Esophagus muscularis mucosa (tissue), 4 donors: ENCODE results near the gene NR2E1. TPM values are rescaled to one million over a fixed set of nuclear protein-coding genes. Genes with fewer than 3 reads are reported as not detected.

Experiments
- DNase-seq: peaks from one replicate; pipeline ENCODE4 v3.0.0-alpha.2; 2017; ENCODE audit errors: extremely low spot score
- H3K27ac ChIP-seq, 4 donors: fragments of 200-600 bp; sonication (generic); replicated peaks in 1 of 4; 1 replicate in 3 of 4; 2 replicates in 1 of 4; pipeline ENCODE4 v1.5.1; 2016 to 2019; ENCODE audit warnings: mild to moderate bottlenecking in 1 of 4
- H3K27me3 ChIP-seq, 4 donors: fragments of 200-600 bp; sonication (generic); one replicate each; pipeline versions ENCODE4 v1.5.1 to v1.6.0; 2016 to 2019
- H3K36me3 ChIP-seq, 4 donors: fragments of 200-600 bp; sonication (generic); one replicate each; pipeline ENCODE4 v1.5.1; 2016 to 2019
- H3K4me1 ChIP-seq, 4 donors: fragments of 200-600 bp; sonication (generic); one replicate each; pipeline ENCODE4 v1.5.1; 2016 to 2019
- H3K4me3 ChIP-seq, 4 donors: fragments of 200-600 bp; sonication (generic); 1 replicate in 2 of 4; 2 replicates in 2 of 4; pipeline ENCODE4 v1.5.1; 2016 to 2019; ENCODE audit warnings: mild to moderate bottlenecking in 4 of 4, moderate library complexity in 1 of 4
- H3K9me3 ChIP-seq, 4 donors: fragments of 200-600 bp; sonication (generic); 1 replicate in 3 of 4; 2 replicates in 1 of 4; pipeline ENCODE4 v1.5.1; 2016 to 2019
- CTCF ChIP-seq, 3 experiments: fragments of 200-600 bp in 2 of 3; fragments of 450-650 bp in 1 of 3; sonication (generic) in 2 of 3; IDR thresholded peaks; one replicate each; pipeline ENCODE4 v1.5.1; 2017 to 2019; ENCODE audit warnings: antibody characterized with exemption in 3 of 3, mild to moderate bottlenecking in 2 of 3, moderate library complexity in 1 of 3
- EP300 ChIP-seq: sonication (generic); formaldehyde crosslinking; IDR thresholded peaks from one replicate; pipeline ENCODE4 v1.6.1; 2017; ENCODE audit warnings: antibody characterized with exemption
- POLR2A ChIP-seq: fragments of 450-650 bp; IDR thresholded peaks from one replicate; pipeline ENCODE4 v1.6.1; 2017; ENCODE audit warnings: antibody characterized with exemption, moderate library complexity, mild to moderate bottlenecking, low read depth
- POLR2AphosphoS5 ChIP-seq, 2 donors: sonication (generic); formaldehyde crosslinking; IDR thresholded peaks; one replicate each; pipeline ENCODE4 v1.6.1; 2017; ENCODE audit warnings: antibody characterized with exemption in 2 of 2
- WGBS: methylation state at CpG from one replicate; pipeline ENCODE4 v1.1.5; 2018; 5-methylcytosine and 5-hydroxymethylcytosine counted together
- intact Hi-C: fragments of 100-400 bp; cut with DNase I; formaldehyde crosslinking; loops from one replicate; pipeline ENCODE4 v1.15.1; 2023
- total RNA-seq, 4 donors: library from RNA; depleted of rRNA; stranded (reverse); fragments of >200 nt; gene quantifications; one replicate each; pipeline versions ENCODE4 v1.1.0 to v1.2.1, GENCODE V29; 2016

NR2E1 gene
- total RNA-seq, 4 donors from 2014 or later: not detected

GRCh38 chr6:108132863-108133262 is 33.0 kb upstream of the NR2E1 start:
- H3K4me3 ChIP-seq: no peak overlapping the region
- no peak for DNase-seq
- no peaks in the 10 kb centered on the region for H3K9me3 ChIP-seq
- H3K27me3 ChIP-seq: peaks cover 0 to 53% (median 0%) of the 10 kb centered on the region in 4 donors
- peaks cover 10 to 13% (median 12%) of the 10 kb centered on the region in 4 donors for H3K4me1 ChIP-seq
- 80% methylated on average over 4 of the region's 4 CpGs for WGBS
- H3K36me3 ChIP-seq: no peaks in the 10 kb centered on the region
- TF ChIP-seq EP300 (no peak), CTCF (IDR thresholded peaks at IDR 0.05) (no peak), POLR2A (no peak), POLR2AphosphoS5 (IDR thresholded peaks at IDR 0.05) (no peak)
- H3K27ac ChIP-seq: no peak overlapping the region
- intact Hi-C loops: no loop called here

GRCh38 chr6:108133594-108134179 is 32.1 kb upstream of the NR2E1 start:
- peaks cover 0 to 50% (median 0%) of the 10 kb centered on the region in 4 donors for H3K27me3 ChIP-seq
- TF ChIP-seq CTCF (IDR thresholded peaks at IDR 0.05) (no peak), POLR2AphosphoS5 (IDR thresholded peaks at IDR 0.05) (peak in 1 of 2 donors; percentile 8)
- no peak for DNase-seq
- H3K27ac ChIP-seq: peak overlapping the region; percentile 71 to 79 (median 78)
- intact Hi-C loops: no loop called here
- peak overlapping the region; percentile 49 to 58 (median 54) for H3K4me3 ChIP-seq
- WGBS: 12% methylated on average over 15 of the region's 36 CpGs
- H3K36me3 ChIP-seq: no peaks in the 10 kb centered on the region
- H3K4me1 ChIP-seq: peaks cover 10 to 13% (median 12%) of the 10 kb centered on the region in 4 donors
- H3K9me3 ChIP-seq: no peaks in the 10 kb centered on the region

- peaks cover 0 to 44% (median 0%) of the 10 kb centered on the region in 4 donors for H3K27me3 ChIP-seq
- H3K27ac ChIP-seq: peak overlapping the region; percentile 71 to 79 (median 78)
- H3K9me3 ChIP-seq: no peaks in the 10 kb centered on the region
- TF ChIP-seq EP300: no peak
- no peak for TF ChIP-seq POLR2A
- no peak for TF ChIP-seq POLR2AphosphoS5 (IDR thresholded peaks at IDR 0.05)
- TF ChIP-seq CTCF (IDR thresholded peaks at IDR 0.05): no peak
- peaks cover 10 to 13% (median 12%) of the 10 kb centered on the region in 4 donors for H3K4me1 ChIP-seq
- no peaks in the 10 kb centered on the region for H3K36me3 ChIP-seq
- intact Hi-C loops: no loop called here
- DNase-seq: no peak
- H3K4me3 ChIP-seq: peak overlapping the region; percentile 49 to 58 (median 54)
- WGBS: 52% methylated on average over 17 of the region's 18 CpGs
Measured at GRCh38 chr6:108134213-108134970, 31.4 kb upstream of the NR2E1 start.

GRCh38 chr6:108142240-108142639 is 23.6 kb upstream of the NR2E1 start:
- intact Hi-C loops: no loop called here
- Histone ChIP-seq H3K4me3 (no peak overlapping the region), H3K9me3 (no peaks in the 10 kb centered on the region), H3K36me3 (no peaks in the 10 kb centered on the region), H3K27me3 (peaks cover 0 to 37% (median 2%) of the 10 kb centered on the region in 4 donors), H3K27ac (no peak overlapping the region), H3K4me1 (no peaks in the 10 kb centered on the region)
- no peak for DNase-seq
- WGBS: 77% methylated on average over 1 of the region's 1 CpG
- TF ChIP-seq EP300 (no peak), POLR2AphosphoS5 (IDR thresholded peaks at IDR 0.05) (no peak), POLR2A (no peak), CTCF (IDR thresholded peaks at IDR 0.05) (no peak)
